PC-9 (cell line): ENCODE measurements around the gene ARHGAP24.

ENCODE experiments used
- CTCF ChIP-seq: fragments of 200-600 bp; sonication (generic); conservative IDR thresholded peaks from 2 replicates; pipeline ENCODE4 v1.6.1; 2017; ENCODE audit warnings: mixed run types, antibody characterized with exemption, mild to moderate bottlenecking, moderate library complexity
- EZH2 ChIP-seq: fragments of 200-600 bp; sonication (generic); IDR thresholded peaks from 2 replicates; pipeline ENCODE4 v1.8.0; 2017; ENCODE audit warnings: antibody characterized with exemption, low read depth

- TF ChIP-seq EZH2 (no peak), CTCF (no peak)
Measured at GRCh38 chr4:85993641-85994040, 518.7 kb downstream of the ARHGAP24 start.
